ENCODE measurements around the gene ARL16.

ARL16 gene

GRCh38 chr17:81703747-81704654 is 20.4 kb upstream of the ARL16 start:
- TF ChIP-seq CTCF (IDR thresholded peaks at IDR 0.05; ENCODE audit: extremely low read depth, missing control alignments), result no peak
- no peak for DNase-seq (ENCODE audit: low spot score)

- DNase-seq (ENCODE audit: low spot score), result peak; percentile 99
- TF ChIP-seq CTCF (IDR thresholded peaks at IDR 0.05; ENCODE audit: extremely low read depth, missing control alignments), result no peak
Measured at GRCh38 chr17:81702934-81703746, 19.5 kb upstream of the ARL16 start, which contains the start of gene MRPL12. TSS of gene MRPL12 (plus strand) at chr17:81703367. CDS start at chr17:81703502, 135 bp downstream.

- no peak for TF ChIP-seq CTCF (IDR thresholded peaks at IDR 0.05; ENCODE audit: extremely low read depth, missing control alignments)
- no peak for DNase-seq (ENCODE audit: low spot score)
Measured at GRCh38 chr17:81701288-81702071, 17.9 kb upstream of the ARL16 start.

- no peak for TF ChIP-seq CTCF (IDR thresholded peaks at IDR 0.05; ENCODE audit: extremely low read depth, missing control alignments)
- DNase-seq (ENCODE audit: low spot score), result no peak
Measured at GRCh38 chr17:81700353-81701287, 17.0 kb upstream of the ARL16 start.

GRCh38 chr17:81697261-81698044 is 13.9 kb upstream of the ARL16 start:
- no peak for TF ChIP-seq CTCF (IDR thresholded peaks at IDR 0.05; ENCODE audit: extremely low read depth, missing control alignments)

More at GRCh38 chr17:81697261-81698044, 13.9 kb upstream of the ARL16 start:
- no peak for DNase-seq (ENCODE audit: low spot score)

Measured in GM20000 (cell line).